AG10803 (cell line): ENCODE data around the gene LMF2.

ENCODE experiments used
- DNase-seq: peaks from one replicate; pipeline ENCODE4 v3.0.0; 2010; ENCODE audit warnings: low read depth
- H3K4me3 ChIP-seq: 2 replicates; pipeline ENCODE4 v1.5.1; 2011; ENCODE audit warnings: mild to moderate bottlenecking, low read length, control low read depth
- TF ChIP-seq, protein P1 (sequence below): conservative IDR thresholded peaks from 2 replicates; pipeline ENCODE4 v1.5.1; 2011; ENCODE audit warnings: mild to moderate bottlenecking, low read length, control low read depth, inconsistent platforms

LMF2 gene

GRCh38 chr22:50464451-50464850 lies 43.1 kb downstream of the LMF2 start:
- TF ChIP-seq, protein P1, sequence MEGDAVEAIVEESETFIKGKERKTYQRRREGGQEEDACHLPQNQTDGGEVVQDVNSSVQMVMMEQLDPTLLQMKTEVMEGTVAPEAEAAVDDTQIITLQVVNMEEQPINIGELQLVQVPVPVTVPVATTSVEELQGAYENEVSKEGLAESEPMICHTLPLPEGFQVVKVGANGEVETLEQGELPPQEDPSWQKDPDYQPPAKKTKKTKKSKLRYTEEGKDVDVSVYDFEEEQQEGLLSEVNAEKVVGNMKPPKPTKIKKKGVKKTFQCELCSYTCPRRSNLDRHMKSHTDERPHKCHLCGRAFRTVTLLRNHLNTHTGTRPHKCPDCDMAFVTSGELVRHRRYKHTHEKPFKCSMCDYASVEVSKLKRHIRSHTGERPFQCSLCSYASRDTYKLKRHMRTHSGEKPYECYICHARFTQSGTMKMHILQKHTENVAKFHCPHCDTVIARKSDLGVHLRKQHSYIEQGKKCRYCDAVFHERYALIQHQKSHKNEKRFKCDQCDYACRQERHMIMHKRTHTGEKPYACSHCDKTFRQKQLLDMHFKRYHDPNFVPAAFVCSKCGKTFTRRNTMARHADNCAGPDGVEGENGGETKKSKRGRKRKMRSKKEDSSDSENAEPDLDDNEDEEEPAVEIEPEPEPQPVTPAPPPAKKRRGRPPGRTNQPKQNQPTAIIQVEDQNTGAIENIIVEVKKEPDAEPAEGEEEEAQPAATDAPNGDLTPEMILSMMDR = no peak
- H3K4me3 ChIP-seq = no peak overlapping the region

DNA sequence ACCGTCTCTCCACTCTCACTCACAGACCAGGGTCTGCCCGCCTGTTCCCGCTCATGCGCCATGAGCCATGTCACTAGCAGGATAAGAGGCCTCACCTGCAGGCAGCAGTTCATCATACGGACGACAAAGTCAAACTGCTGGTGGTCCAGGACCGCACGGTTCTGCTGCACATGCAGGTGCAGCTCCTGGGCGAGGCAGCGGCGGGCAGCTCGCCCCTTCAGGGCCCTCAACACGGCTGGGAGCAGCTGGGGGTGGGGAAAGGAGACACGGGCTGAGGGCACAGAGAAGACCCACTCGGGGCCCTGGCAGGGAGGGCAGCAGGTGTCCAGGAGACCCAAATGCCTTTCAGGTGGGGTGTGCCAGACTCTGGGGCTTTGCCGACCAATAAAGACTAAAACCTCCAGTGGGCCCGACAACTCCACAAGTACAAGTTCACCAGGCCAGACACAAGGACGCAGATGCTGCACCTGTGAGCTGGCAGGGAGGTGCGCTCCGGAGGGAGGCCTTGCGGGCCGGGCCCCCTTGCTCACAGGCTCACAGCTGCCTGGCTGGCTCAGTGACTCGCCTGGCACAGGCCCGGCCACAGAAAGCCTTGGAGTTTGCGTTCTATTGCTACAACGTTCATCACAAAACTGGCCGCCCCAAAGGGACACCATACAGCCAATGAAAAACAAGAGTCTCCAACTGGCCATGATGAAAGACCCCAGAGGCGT lies 44.2 kb downstream of the LMF2 start:
- no peak for DNase-seq
- H3K4me3 ChIP-seq = no peak overlapping the region
- TF ChIP-seq, protein P1 = no peak

More at GRCh38 chr22:50464451-50464850, 43.1 kb downstream of the LMF2 start:
- no peak for DNase-seq

DNA sequence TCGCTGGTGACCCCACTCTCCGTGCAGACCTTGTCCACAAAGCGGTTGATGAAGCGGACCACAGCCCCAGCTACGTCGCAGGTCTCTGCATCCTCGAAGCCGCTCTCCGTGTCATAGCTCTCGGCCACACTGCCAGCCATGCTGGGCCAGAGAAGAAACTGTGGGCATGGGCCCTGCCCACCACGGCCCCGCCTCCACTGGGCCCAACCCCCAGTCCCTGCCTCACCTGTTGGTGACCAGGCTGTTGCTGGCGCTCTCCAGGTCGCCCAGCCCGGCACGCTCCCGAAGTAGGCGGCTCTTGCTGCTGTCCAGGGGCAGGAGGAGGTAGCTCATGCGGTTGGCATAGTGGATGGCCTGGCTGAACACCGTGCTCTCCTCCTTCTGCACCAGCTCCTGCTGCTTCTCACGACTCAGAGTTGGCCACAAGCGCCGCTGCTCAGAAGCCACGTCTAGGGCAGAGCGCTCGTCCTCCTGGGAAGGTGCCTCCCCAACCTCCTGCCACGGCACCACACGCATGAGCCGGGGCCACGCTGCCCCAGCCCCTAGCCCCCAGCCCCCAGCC lies 45.4 kb downstream of the LMF2 start:
- DNase-seq = no peak
- H3K4me3 ChIP-seq = no peak overlapping the region
- TF ChIP-seq, protein P1 = no peak

GRCh38 chr22:50461536-50461935 lies 46.0 kb downstream of the LMF2 start:
- TF ChIP-seq, protein P1 = no peak

DNA sequence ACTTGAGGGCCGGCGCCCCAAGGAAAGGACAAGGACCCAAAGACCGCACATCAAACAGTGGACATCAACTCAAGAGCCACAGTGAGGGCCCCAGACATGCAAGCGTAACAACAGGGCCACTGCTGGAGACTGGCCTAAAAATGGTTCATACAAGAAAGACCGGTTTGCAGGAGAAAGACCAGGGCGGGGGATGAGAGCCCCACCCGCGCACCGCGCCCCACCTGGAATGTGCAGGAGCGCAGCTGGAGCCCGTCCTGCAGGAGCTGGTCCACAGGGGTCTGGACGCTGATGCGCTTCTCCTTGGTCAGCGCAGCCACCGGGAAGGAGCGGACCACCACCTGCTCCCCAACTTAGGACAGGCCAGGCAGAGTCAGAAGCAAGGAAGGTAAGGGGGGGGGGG lies 46.6 kb downstream of the LMF2 start:
- TF ChIP-seq, protein P1 = no peak
- H3K4me3 ChIP-seq = no peak overlapping the region
- DNase-seq = no peak

More at GRCh38 chr22:50461536-50461935, 46.0 kb downstream of the LMF2 start:
- no peak for DNase-seq
- no peak overlapping the region for H3K4me3 ChIP-seq

DNA sequence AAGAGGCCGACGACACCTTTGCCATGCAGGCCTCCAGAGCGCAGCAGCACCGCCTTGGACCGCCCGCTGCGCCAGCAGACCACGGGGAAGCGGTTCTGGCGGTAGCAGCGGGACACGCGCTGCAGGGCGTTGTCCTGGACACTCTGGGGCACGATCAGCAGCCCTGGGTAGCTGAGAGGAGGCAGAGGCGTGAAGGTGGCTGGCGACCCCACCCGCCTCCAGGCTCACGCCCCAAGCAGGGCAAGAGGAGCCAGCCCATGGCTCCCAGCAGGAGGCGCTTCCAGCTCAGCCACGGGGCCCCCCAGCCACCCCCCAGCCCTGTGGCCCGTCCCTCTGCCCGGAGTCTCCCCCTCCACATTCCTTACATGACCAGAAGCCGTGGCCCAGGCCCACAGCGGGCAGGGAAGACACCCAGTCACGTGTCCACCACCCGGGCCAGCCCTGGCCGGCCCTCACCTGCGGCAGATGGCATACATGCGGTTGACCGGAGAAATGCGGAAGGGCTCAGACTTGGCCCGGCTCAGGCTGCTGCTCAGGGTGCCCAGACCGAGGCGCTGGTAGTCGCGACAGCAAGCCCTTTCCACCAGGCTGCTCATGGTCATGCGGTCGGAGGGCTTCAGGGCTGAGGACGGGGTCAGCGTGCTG lies 47.9 kb downstream of the LMF2 start:
- TF ChIP-seq, protein P1 = no peak
- DNase-seq = no peak
- no peak overlapping the region for H3K4me3 ChIP-seq
